ENCODE measurements around the gene MAP7. TPM values are rescaled to one million over a fixed set of nuclear protein-coding genes. Genes with fewer than 3 reads are reported as not detected.

MAP7 gene
- total RNA-seq, 4 donors from 2014 or later = 18.3 to 33.0 (median 28.2) TPM

GRCh38 chr6:136294621-136295020 lies 255.6 kb downstream of the MAP7 start:
- 96 to 100% methylated on average over 1 to 3 of the region's 3 CpGs for WGBS, 2 donors
- H3K36me3 ChIP-seq = no peaks in the 10 kb centered on the region
- intact Hi-C loops (cut with DNase I) = no loop called here

More at GRCh38 chr6:136294621-136295020, 255.6 kb downstream of the MAP7 start:
- Histone ChIP-seq H3K4me3 (no peak overlapping the region), H3K27me3 (no peaks in the 10 kb centered on the region), H3K9me3 (no peaks in the 10 kb centered on the region), H3K27ac (no peak overlapping the region), H3K4me1 (peaks cover 6 to 14% (median 6%) of the 10 kb centered on the region in 3 donors)
- TF ChIP-seq POLR2A (IDR thresholded peaks at IDR 0.05) (no peak), CTCF (IDR thresholded peaks at IDR 0.05) (no peak)
- no peak for DNase-seq

Small RNAs within 50 kb of the gene (small RNA-seq; reads per million reads assigned to genes)
- gene AL023284.1 = 0 reads per million in 4 donors
- gene NDUFS5P1 = 0 reads per million in 4 donors

Other genes starting within 250 kb of the MAP7 start
- gene MAP3K5, start 242.1 kb upstream of the MAP7 start, total RNA-seq = 10 to 100 TPM in 3 of 4 donors, 1 to 10 TPM in 1; 9.2 to 22.9 (median 20.9) TPM

All from esophagus squamous epithelium (tissue), 5 donors.